ENCODE data around the gene PPM1H. TPM values are rescaled to one million over a fixed set of nuclear protein-coding genes. Genes with fewer than 3 reads are reported as not detected.
"Not testable (repeated sequence)": the region's sequence is repeated elsewhere in the genome, so short reads cannot be mapped to it uniquely, and the experiment has no call there.

Gene PPM1H
- total RNA-seq, 1 donor = 1.3 TPM

GRCh38 chr12:62907078-62907477, 27.9 kb downstream of the PPM1H start:
- peaks cover 12% of the 10 kb centered on the region for H3K4me1 ChIP-seq (ENCODE audit: insufficient read depth, low read length)
- no peaks in the 10 kb centered on the region for H3K9me3 ChIP-seq (ENCODE audit: low read depth, low read length)
- no peak overlapping the region for H3K4me3 ChIP-seq (ENCODE audit: low read length)
- no peaks in the 10 kb centered on the region for H3K27me3 ChIP-seq (ENCODE audit: insufficient read depth, low read length)

- no peak overlapping the region for H3K4me3 ChIP-seq (ENCODE audit: low read length)
- no peaks in the 10 kb centered on the region for H3K9me3 ChIP-seq (ENCODE audit: low read depth, low read length)
- H3K4me1 ChIP-seq (ENCODE audit: insufficient read depth, low read length) = peaks cover 29% of the 10 kb centered on the region
- no peaks in the 10 kb centered on the region for H3K27me3 ChIP-seq (ENCODE audit: insufficient read depth, low read length)
Observed at GRCh38 chr12:62903151-62903550, 31.8 kb downstream of the PPM1H start.

GRCh38 chr12:62900686-62901272, 34.2 kb downstream of the PPM1H start:
- Histone ChIP-seq H3K27me3 (ENCODE audit: insufficient read depth, low read length) (no peaks in the 10 kb centered on the region), H3K4me1 (ENCODE audit: insufficient read depth, low read length) (peaks cover 34% of the 10 kb centered on the region), H3K4me3 (ENCODE audit: low read length) (no peak overlapping the region), H3K9me3 (ENCODE audit: low read depth, low read length) (no peaks in the 10 kb centered on the region)

- Histone ChIP-seq H3K9me3 (ENCODE audit: low read depth, low read length) (no peaks in the 10 kb centered on the region), H3K4me1 (ENCODE audit: insufficient read depth, low read length) (peaks cover 34% of the 10 kb centered on the region), H3K4me3 (ENCODE audit: low read length) (no peak overlapping the region), H3K27me3 (ENCODE audit: insufficient read depth, low read length) (no peaks in the 10 kb centered on the region)
Observed at GRCh38 chr12:62899568-62900390, 35.2 kb downstream of the PPM1H start.

GRCh38 chr12:62898526-62898925, 36.4 kb downstream of the PPM1H start:
- no peaks in the 10 kb centered on the region for H3K9me3 ChIP-seq (ENCODE audit: low read depth, low read length)
- H3K27me3 ChIP-seq (ENCODE audit: insufficient read depth, low read length) = no peaks in the 10 kb centered on the region
- peaks cover 34% of the 10 kb centered on the region for H3K4me1 ChIP-seq (ENCODE audit: insufficient read depth, low read length)
- H3K4me3 ChIP-seq (ENCODE audit: low read length) = no peak overlapping the region

- Histone ChIP-seq H3K27me3 (ENCODE audit: insufficient read depth, low read length) (no peaks in the 10 kb centered on the region), H3K4me3 (ENCODE audit: low read length) (no peak overlapping the region), H3K9me3 (ENCODE audit: low read depth, low read length) (no peaks in the 10 kb centered on the region), H3K4me1 (ENCODE audit: insufficient read depth, low read length) (peaks cover 22% of the 10 kb centered on the region)
Observed at GRCh38 chr12:62895351-62895877, 39.5 kb downstream of the PPM1H start.

- peaks cover 6% of the 10 kb centered on the region for H3K4me1 ChIP-seq (ENCODE audit: insufficient read depth, low read length)
- H3K9me3 ChIP-seq (ENCODE audit: low read depth, low read length) = no peaks in the 10 kb centered on the region
- H3K4me3 ChIP-seq (ENCODE audit: low read length) = no peak overlapping the region
- no peaks in the 10 kb centered on the region for H3K27me3 ChIP-seq (ENCODE audit: insufficient read depth, low read length)
Observed at GRCh38 chr12:62893276-62893675, 41.7 kb downstream of the PPM1H start.

- Histone ChIP-seq H3K4me3 (ENCODE audit: low read length) (no peak overlapping the region), H3K4me1 (ENCODE audit: insufficient read depth, low read length) (no peaks in the 10 kb centered on the region), H3K9me3 (ENCODE audit: low read depth, low read length) (no peaks in the 10 kb centered on the region), H3K27me3 (ENCODE audit: insufficient read depth, low read length) (no peaks in the 10 kb centered on the region)
Observed at GRCh38 chr12:62891805-62892549, 43.0 kb downstream of the PPM1H start.

- no peaks in the 10 kb centered on the region for H3K27me3 ChIP-seq (ENCODE audit: insufficient read depth, low read length)
- no peak overlapping the region for H3K4me3 ChIP-seq (ENCODE audit: low read length)
- H3K4me1 ChIP-seq (ENCODE audit: insufficient read depth, low read length) = no peaks in the 10 kb centered on the region
- H3K9me3 ChIP-seq (ENCODE audit: low read depth, low read length) = no peaks in the 10 kb centered on the region
Observed at GRCh38 chr12:62888454-62889110, 46.4 kb downstream of the PPM1H start.

- H3K9me3 ChIP-seq (ENCODE audit: low read depth, low read length) = no peaks in the 10 kb centered on the region
- no peaks in the 10 kb centered on the region for H3K4me1 ChIP-seq (ENCODE audit: insufficient read depth, low read length)
- H3K27me3 ChIP-seq (ENCODE audit: insufficient read depth, low read length) = no peaks in the 10 kb centered on the region
- H3K4me3 ChIP-seq (ENCODE audit: low read length) = no peak overlapping the region
Observed at GRCh38 chr12:62886796-62887195, 48.2 kb downstream of the PPM1H start.

- H3K4me1 ChIP-seq (ENCODE audit: insufficient read depth, low read length) = no peaks in the 10 kb centered on the region
- no peaks in the 10 kb centered on the region for H3K9me3 ChIP-seq (ENCODE audit: low read depth, low read length)
- H3K4me3 ChIP-seq (ENCODE audit: low read length) = no peak overlapping the region
- H3K27me3 ChIP-seq (ENCODE audit: insufficient read depth, low read length) = no peaks in the 10 kb centered on the region
Observed at GRCh38 chr12:62885242-62885641, 49.7 kb downstream of the PPM1H start.

- not testable (repeated sequence) for H3K4me1 ChIP-seq (ENCODE audit: insufficient read depth, low read length); H3K27me3 ChIP-seq (ENCODE audit: insufficient read depth, low read length); H3K4me3 ChIP-seq (ENCODE audit: low read length); H3K9me3 ChIP-seq (ENCODE audit: low read depth, low read length)
Observed at GRCh38 chr12:62884832-62885231, 50.1 kb downstream of the PPM1H start.

- no peaks in the 10 kb centered on the region for H3K27me3 ChIP-seq (ENCODE audit: insufficient read depth, low read length)
- no peaks in the 10 kb centered on the region for H3K9me3 ChIP-seq (ENCODE audit: low read depth, low read length)
- H3K4me3 ChIP-seq (ENCODE audit: low read length) = no peak overlapping the region
- H3K4me1 ChIP-seq (ENCODE audit: insufficient read depth, low read length) = no peaks in the 10 kb centered on the region
Observed at GRCh38 chr12:62882696-62883095, 52.3 kb downstream of the PPM1H start.

GRCh38 chr12:62882140-62882539, 52.8 kb downstream of the PPM1H start:
- H3K27me3 ChIP-seq (ENCODE audit: insufficient read depth, low read length) = no peaks in the 10 kb centered on the region
- no peak overlapping the region for H3K4me3 ChIP-seq (ENCODE audit: low read length)
- no peaks in the 10 kb centered on the region for H3K9me3 ChIP-seq (ENCODE audit: low read depth, low read length)
- H3K4me1 ChIP-seq (ENCODE audit: insufficient read depth, low read length) = no peaks in the 10 kb centered on the region

GRCh38 chr12:62879691-62880090, 55.3 kb downstream of the PPM1H start:
- H3K27me3 ChIP-seq (ENCODE audit: insufficient read depth, low read length) = no peaks in the 10 kb centered on the region
- no peak overlapping the region for H3K4me3 ChIP-seq (ENCODE audit: low read length)
- no peaks in the 10 kb centered on the region for H3K9me3 ChIP-seq (ENCODE audit: low read depth, low read length)
- no peaks in the 10 kb centered on the region for H3K4me1 ChIP-seq (ENCODE audit: insufficient read depth, low read length)

Data from mononuclear cell (primary cell).